BJ (cell line): ENCODE data around the gene KLK3. TPM values are rescaled to one million over a fixed set of nuclear protein-coding genes. Genes with fewer than 3 reads are reported as not detected.

Experiments used
- CTCF ChIA-PET: fragments of 350-600 bp; formaldehyde crosslinking; extraction: SDS; loops from one replicate; lab custom pipeline; 2021; ENCODE audit warnings: antibody characterized with exemption, inconsistent platforms; lab: Yijun Ruan, JAX
- POLR2A ChIA-PET: fragments of 300-600 bp; sonication (Branson Sonifier 250); formaldehyde crosslinking; extraction: SDS; loops from one replicate; lab custom pipeline; 2021; ENCODE audit warnings: antibody characterized with exemption; lab: Charles Lee
- DNase-seq: peaks from one replicate; pipeline ENCODE4 v3.0.0-alpha.2; 2011; ENCODE audit warnings: low read depth
- H3K27me3 ChIP-seq: 2 replicates; pipeline ENCODE4 v1.6.0; 2011; ENCODE audit warnings: low read length; ENCODE audit not compliant: control insufficient read depth, insufficient read depth
- H3K36me3 ChIP-seq: 2 replicates; pipeline ENCODE4 v1.5.1; 2011; ENCODE audit warnings: low read length; ENCODE audit not compliant: control insufficient read depth, insufficient read depth
- H3K4me3 ChIP-seq: 2 replicates; pipeline ENCODE4 v1.5.1; 2011; ENCODE audit warnings: low read depth, mild to moderate bottlenecking, control low read depth, low read length
- CTCF ChIP-seq: IDR thresholded peaks from 2 replicates; pipeline ENCODE4 v1.5.1; 2011; ENCODE audit warnings: low read depth, mild to moderate bottlenecking, control low read depth, inconsistent platforms, low read length, moderate library complexity; ENCODE audit not compliant: insufficient read depth
- polyA plus RNA-seq: library from polyadenylated mRNA; depleted of rRNA; stranded (reverse); fragments of >200 nt; gene quantifications from 2 replicates; pipeline ENCODE4 v1.2.3, GENCODE V29; 2011

The KLK3 gene
- polyA plus RNA-seq, 1 experiment, result not detected

GRCh38 chr19:50815439-50815838 lies 39.3 kb upstream of the KLK3 start:
- CTCF ChIA-PET, result no interaction called here
- H3K36me3 ChIP-seq, result no peaks in the 10 kb centered on the region
- DNase-seq, result no peak
- POLR2A ChIA-PET, result no interaction called here
- H3K4me3 ChIP-seq, result no peak overlapping the region
- no peak for TF ChIP-seq CTCF
- H3K27me3 ChIP-seq, result peaks cover 17% of the 10 kb centered on the region

- H3K27me3 ChIP-seq, result peaks cover 22% of the 10 kb centered on the region
- ChIA-PET POLR2A (no interaction called here), CTCF (no interaction called here)
- no peak for TF ChIP-seq CTCF
- peak overlapping the region; percentile 38 for H3K4me3 ChIP-seq
- DNase-seq, result no peak
- H3K36me3 ChIP-seq, result no peaks in the 10 kb centered on the region
These were observed 36.5 kb upstream of the KLK3 start for GRCh38 chr19:50817941-50818858.

GRCh38 chr19:50818859-50819472 lies 35.7 kb upstream of the KLK3 start:
- Histone ChIP-seq H3K36me3 (no peaks in the 10 kb centered on the region), H3K4me3 (no peak overlapping the region), H3K27me3 (peaks cover 22% of the 10 kb centered on the region)
- DNase-seq, result no peak
- ChIA-PET POLR2A (no interaction called here), CTCF (interaction anchor here (0.6 to 0.9 kb wide), 2 partner anchors 37 to 87 kb away, joined by 3 read pairs; no protein-coding TSS in a partner anchor)
- no peak for TF ChIP-seq CTCF

- no peaks in the 10 kb centered on the region for H3K36me3 ChIP-seq
- H3K4me3 ChIP-seq, result no peak overlapping the region
- CTCF ChIA-PET, result interaction anchor here (0.6 to 0.9 kb wide), 3 partner anchors 13 to 86 kb away, joined by 3 read pairs; no protein-coding TSS in a partner anchor
- DNase-seq, result no peak
- peaks cover 22% of the 10 kb centered on the region for H3K27me3 ChIP-seq
- TF ChIP-seq CTCF, result no peak
- POLR2A ChIA-PET, result no interaction called here
These were observed 35.1 kb upstream of the KLK3 start for GRCh38 chr19:50819636-50820035.

- no peak for TF ChIP-seq CTCF
- POLR2A ChIA-PET, result no interaction called here
- H3K36me3 ChIP-seq, result no peaks in the 10 kb centered on the region
- CTCF ChIA-PET, result interaction anchor here (0.6 kb wide), 1 partner anchor 13 kb away, joined by 3 read pairs; no protein-coding TSS in a partner anchor
- no peak overlapping the region for H3K4me3 ChIP-seq
- peaks cover 22% of the 10 kb centered on the region for H3K27me3 ChIP-seq
- DNase-seq, result no peak
These were observed 34.6 kb upstream of the KLK3 start for GRCh38 chr19:50820086-50820485.
